ENCODE data around the gene RPS27L. TPM values are rescaled to one million over a fixed set of nuclear protein-coding genes. Genes with fewer than 3 reads are reported as not detected.

The RPS27L gene
- total and polyA plus RNA-seq, 2 of the 8 experiments (the other 6 are each of a cell fraction or from before 2014, with no cell fraction given) = 115 to 143 TPM

GRCh38 chr15:63192619-63193206 lies 35.4 kb upstream of the RPS27L start (continued):
- TF ChIP-seq SP2 (IDR thresholded peaks at IDR 0.05; ENCODE audit: low read length) = no peak

Measured in H1 (cell line).